MM.1S (cell line): Measurements from ENCODE around the gene ADAMTS13.

Experiments used
- DNase-seq: peaks from one replicate; pipeline ENCODE4 v3.0.0-alpha.2; 2015
- H2AFZ ChIP-seq: fragments of 300-600 bp; sonication (generic); 2 replicates; pipeline ENCODE4 v1.6.0; 2016; ENCODE audit warnings: antibody characterized with exemption, low read length
- H3F3A ChIP-seq: fragments of 300-600 bp; sonication (generic); 2 replicates; pipeline ENCODE4 v1.6.1; 2016; ENCODE audit warnings: mild to moderate bottlenecking, antibody characterized with exemption, low read length, moderate library complexity, mixed read lengths; ENCODE audit not compliant: insufficient read depth
- H3K27ac ChIP-seq: fragments of 300-600 bp; sonication (generic); 2 replicates; pipeline ENCODE4 v1.5.1; 2016; ENCODE audit warnings: mild to moderate bottlenecking, low read length
- H3K27me3 ChIP-seq: fragments of 300-600 bp; sonication (generic); replicated peaks from 2 replicates; pipeline ENCODE4 v1.6.0; 2016; ENCODE audit warnings: low read length; ENCODE audit not compliant: insufficient read depth
- H3K36me3 ChIP-seq: fragments of 300-600 bp; sonication (generic); replicated peaks from 2 replicates; pipeline ENCODE4 v1.6.1; 2016; ENCODE audit warnings: mild to moderate bottlenecking, low read length, mixed read lengths; ENCODE audit not compliant: insufficient read depth
- H3K4me1 ChIP-seq: fragments of 300-600 bp; sonication (generic); 2 replicates; pipeline ENCODE4 v1.6.1; 2016; ENCODE audit warnings: low read length, mixed read lengths
- H3K4me2 ChIP-seq: fragments of 300-600 bp; sonication (generic); 2 replicates; pipeline ENCODE4 v1.6.0; 2016; ENCODE audit warnings: low read depth, low read length
- H3K4me3 ChIP-seq: fragments of 300-600 bp; sonication (generic); 2 replicates; pipeline ENCODE4 v1.5.1; 2016; ENCODE audit warnings: low read length, mixed read lengths
- H3K79me2 ChIP-seq: fragments of 300-600 bp; sonication (generic); 2 replicates; pipeline ENCODE4 v1.6.1; 2016; ENCODE audit warnings: mixed run types, low read length, mixed read lengths
- H3K9ac ChIP-seq: fragments of 300-600 bp; sonication (generic); 2 replicates; pipeline ENCODE4 v1.6.1; 2016; ENCODE audit warnings: low read length, mixed read lengths
- H3K9me2 ChIP-seq: fragments of 300-600 bp; sonication (generic); replicated peaks from 2 replicates; pipeline ENCODE4 v1.6.1; 2016; ENCODE audit warnings: mild to moderate bottlenecking, low read length, mixed read lengths; ENCODE audit not compliant: insufficient read depth
- H3K9me3 ChIP-seq: fragments of 300-600 bp; sonication (generic); replicated peaks from 2 replicates; pipeline ENCODE4 v1.6.1; 2016; ENCODE audit warnings: mild to moderate bottlenecking, low read length, mixed read lengths; ENCODE audit not compliant: insufficient read depth
- H4K20me1 ChIP-seq: fragments of 300-600 bp; sonication (generic); 2 replicates; pipeline ENCODE4 v1.6.1; 2016; ENCODE audit warnings: mild to moderate bottlenecking, low read length, moderate library complexity, mixed read lengths; ENCODE audit not compliant: insufficient read depth
- EZH2 ChIP-seq: fragments of 300-600 bp; sonication (generic); optimal IDR thresholded peaks from 2 replicates; pipeline ENCODE3; 2017; ENCODE audit warnings: low read depth, mild to moderate bottlenecking, antibody characterized with exemption, low read length, mixed read lengths
- EZH2phosphoT487 ChIP-seq: fragments of 300-600 bp; sonication (generic); IDR thresholded peaks from 2 replicates; pipeline ENCODE4 v1.6.1; 2018; ENCODE audit warnings: antibody characterized with exemption, low read length
- TF ChIP-seq, protein P1 (sequence below): fragments of 300-600 bp; sonication (generic); IDR thresholded peaks from 2 replicates; pipeline ENCODE4 v1.5.1; 2016; ENCODE audit warnings: antibody characterized with exemption, low read length, mixed read lengths

The ADAMTS13 gene

DNA sequence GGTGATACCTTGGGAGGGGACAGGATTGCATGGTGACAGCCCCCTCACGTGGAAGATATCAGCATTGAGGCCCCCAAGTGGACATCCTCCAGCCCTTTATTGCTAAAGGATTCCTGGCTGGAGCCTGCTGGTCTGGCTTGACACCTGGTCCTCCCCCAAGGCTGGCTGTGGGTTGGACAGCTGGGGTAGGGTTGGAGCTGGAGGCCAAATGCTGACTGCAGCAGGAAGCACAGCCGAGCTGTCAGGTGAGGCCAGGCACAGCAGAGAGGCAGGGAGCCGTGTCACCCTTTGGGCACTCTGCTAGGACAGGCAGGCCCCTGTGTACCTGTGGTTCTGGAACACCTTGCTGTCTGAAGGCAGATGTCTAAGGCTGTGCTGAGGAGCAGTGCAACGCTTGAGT is 39.8 kb downstream of the ADAMTS13 start:
- Histone ChIP-seq H3K36me3 (no peaks in the 10 kb centered on the region), H3K9ac (no peak overlapping the region), H3K27me3 (peaks cover 40% of the 10 kb centered on the region), H3K79me2 (no peaks in the 10 kb centered on the region), H3K9me3 (no peaks in the 10 kb centered on the region), H3K27ac (no peak overlapping the region), H3K4me3 (no peak overlapping the region), H4K20me1 (no peaks in the 10 kb centered on the region), H3K9me2 (no peaks in the 10 kb centered on the region), H3K4me1 (peaks cover 25% of the 10 kb centered on the region), H2AFZ (no peak overlapping the region), H3F3A (no peaks in the 10 kb centered on the region), H3K4me2 (peak overlapping the region; percentile 21; the same call in 1 of the 2 replicates)
- peak; percentile 31 for DNase-seq
- TF ChIP-seq EZH2 (no peak), EZH2phosphoT487 (no peak)

- no peak for TF ChIP-seq EZH2
- TF ChIP-seq, protein P1, sequence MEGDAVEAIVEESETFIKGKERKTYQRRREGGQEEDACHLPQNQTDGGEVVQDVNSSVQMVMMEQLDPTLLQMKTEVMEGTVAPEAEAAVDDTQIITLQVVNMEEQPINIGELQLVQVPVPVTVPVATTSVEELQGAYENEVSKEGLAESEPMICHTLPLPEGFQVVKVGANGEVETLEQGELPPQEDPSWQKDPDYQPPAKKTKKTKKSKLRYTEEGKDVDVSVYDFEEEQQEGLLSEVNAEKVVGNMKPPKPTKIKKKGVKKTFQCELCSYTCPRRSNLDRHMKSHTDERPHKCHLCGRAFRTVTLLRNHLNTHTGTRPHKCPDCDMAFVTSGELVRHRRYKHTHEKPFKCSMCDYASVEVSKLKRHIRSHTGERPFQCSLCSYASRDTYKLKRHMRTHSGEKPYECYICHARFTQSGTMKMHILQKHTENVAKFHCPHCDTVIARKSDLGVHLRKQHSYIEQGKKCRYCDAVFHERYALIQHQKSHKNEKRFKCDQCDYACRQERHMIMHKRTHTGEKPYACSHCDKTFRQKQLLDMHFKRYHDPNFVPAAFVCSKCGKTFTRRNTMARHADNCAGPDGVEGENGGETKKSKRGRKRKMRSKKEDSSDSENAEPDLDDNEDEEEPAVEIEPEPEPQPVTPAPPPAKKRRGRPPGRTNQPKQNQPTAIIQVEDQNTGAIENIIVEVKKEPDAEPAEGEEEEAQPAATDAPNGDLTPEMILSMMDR = peak; percentile 51
- no peak for TF ChIP-seq EZH2phosphoT487
- Histone ChIP-seq H3K9ac (no peak overlapping the region), H3K9me2 (no peaks in the 10 kb centered on the region), H4K20me1 (no peaks in the 10 kb centered on the region), H3K4me1 (peaks cover 25% of the 10 kb centered on the region), H3K27ac (no peak overlapping the region), H3K4me2 (no peak overlapping the region), H3K4me3 (no peak overlapping the region), H3K36me3 (no peaks in the 10 kb centered on the region), H2AFZ (no peak overlapping the region), H3K27me3 (peaks cover 37% of the 10 kb centered on the region), H3K9me3 (no peaks in the 10 kb centered on the region), H3K79me2 (no peaks in the 10 kb centered on the region), H3F3A (no peaks in the 10 kb centered on the region)
- DNase-seq = peak; percentile 27
Measured at GRCh38 chr9:133463234-133463863, 41.2 kb downstream of the ADAMTS13 start.

DNA sequence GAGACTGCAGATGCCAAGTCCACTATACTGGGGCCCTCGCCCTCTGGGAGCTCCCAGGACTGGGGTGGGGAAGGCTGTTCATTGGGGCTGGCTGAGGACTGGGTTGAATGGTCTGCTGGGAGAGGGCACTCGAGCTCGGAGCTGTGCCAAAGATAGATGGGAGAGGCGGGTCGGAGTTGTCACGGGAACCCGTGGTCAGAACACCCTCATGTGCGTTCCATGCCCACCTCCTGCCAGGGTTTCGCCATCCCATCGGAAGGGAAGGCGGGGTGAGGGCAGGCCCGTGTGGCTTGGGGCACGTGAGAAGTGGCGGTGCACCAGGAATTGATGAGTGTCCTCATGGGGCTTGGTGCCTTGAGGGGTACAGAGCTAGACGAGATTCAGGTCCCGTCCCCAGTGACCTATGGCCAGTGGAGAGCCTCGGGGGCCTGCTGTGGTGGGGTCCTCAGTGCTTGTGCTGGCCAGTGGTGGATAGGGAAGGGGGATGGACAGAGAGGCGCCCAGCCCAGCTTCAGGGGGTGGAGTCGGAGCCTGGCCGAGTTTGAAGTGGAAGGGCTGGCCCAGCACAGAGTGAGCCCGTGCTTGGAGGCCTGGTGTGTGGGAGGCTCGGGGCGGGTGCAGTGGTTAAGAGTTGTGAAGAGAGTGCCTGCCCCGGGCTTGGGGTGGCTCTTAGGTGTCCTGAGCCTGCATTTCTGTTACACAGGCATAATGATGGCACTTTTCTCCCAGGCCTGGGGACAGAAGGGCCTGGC is 41.9 kb downstream of the ADAMTS13 start:
- H3F3A ChIP-seq = no peaks in the 10 kb centered on the region
- no peak for TF ChIP-seq EZH2phosphoT487
- H4K20me1 ChIP-seq = no peaks in the 10 kb centered on the region
- H3K27me3 ChIP-seq = peaks cover 31% of the 10 kb centered on the region
- peaks cover 22% of the 10 kb centered on the region for H3K4me1 ChIP-seq
- no peaks in the 10 kb centered on the region for H3K9me3 ChIP-seq
- H3K79me2 ChIP-seq = no peaks in the 10 kb centered on the region
- H3K4me3 ChIP-seq = no peak overlapping the region
- no peak overlapping the region for H2AFZ ChIP-seq
- no peak overlapping the region for H3K9ac ChIP-seq
- no peaks in the 10 kb centered on the region for H3K36me3 ChIP-seq
- no peaks in the 10 kb centered on the region for H3K9me2 ChIP-seq
- no peak overlapping the region for H3K27ac ChIP-seq
- no peak for DNase-seq
- no peak overlapping the region for H3K4me2 ChIP-seq

GRCh38 chr9:133464638-133465037 is 42.5 kb downstream of the ADAMTS13 start:
- Histone ChIP-seq H3K9me2 (no peaks in the 10 kb centered on the region), H4K20me1 (no peaks in the 10 kb centered on the region), H3K4me3 (no peak overlapping the region), H3K9ac (no peak overlapping the region), H3K27me3 (peaks cover 30% of the 10 kb centered on the region), H3K27ac (no peak overlapping the region), H3K4me2 (no peak overlapping the region), H3K36me3 (no peaks in the 10 kb centered on the region), H2AFZ (no peak overlapping the region), H3F3A (no peaks in the 10 kb centered on the region), H3K4me1 (peaks cover 19% of the 10 kb centered on the region), H3K9me3 (no peaks in the 10 kb centered on the region), H3K79me2 (no peaks in the 10 kb centered on the region)
- no peak for DNase-seq
- no peak for TF ChIP-seq EZH2phosphoT487
- TF ChIP-seq, protein P1 = no peak
- no peak for TF ChIP-seq EZH2
